Coronary artery (tissue), 2 donors: ENCODE measurements around the gene STT3B.

Experiments used
- DNase-seq: peaks from one replicate; pipeline ENCODE4 v3.0.0-alpha.2; 2017; ENCODE audit warnings: low spot score
- H3K27ac ChIP-seq, 2 donors: fragments of 200-600 bp; sonication (generic); one replicate each; pipeline ENCODE4 v1.5.1; 2016 to 2019
- H3K4me3 ChIP-seq: fragments of 200-600 bp; sonication (generic); 2 replicates; pipeline ENCODE4 v1.5.1; 2016; ENCODE audit warnings: mild to moderate bottlenecking, moderate library complexity
- TF ChIP-seq, protein P1 (sequence below): fragments of 200-600 bp; sonication (generic); IDR thresholded peaks from one replicate; pipeline ENCODE4 v1.5.1; 2019; ENCODE audit warnings: antibody characterized with exemption

STT3B gene

GRCh38 chr3:31654998-31655397 lies 122.3 kb downstream of the STT3B start:
- no peak for DNase-seq
- Histone ChIP-seq H3K27ac (no peak overlapping the region), H3K4me3 (no peak overlapping the region)
- TF ChIP-seq, protein P1, sequence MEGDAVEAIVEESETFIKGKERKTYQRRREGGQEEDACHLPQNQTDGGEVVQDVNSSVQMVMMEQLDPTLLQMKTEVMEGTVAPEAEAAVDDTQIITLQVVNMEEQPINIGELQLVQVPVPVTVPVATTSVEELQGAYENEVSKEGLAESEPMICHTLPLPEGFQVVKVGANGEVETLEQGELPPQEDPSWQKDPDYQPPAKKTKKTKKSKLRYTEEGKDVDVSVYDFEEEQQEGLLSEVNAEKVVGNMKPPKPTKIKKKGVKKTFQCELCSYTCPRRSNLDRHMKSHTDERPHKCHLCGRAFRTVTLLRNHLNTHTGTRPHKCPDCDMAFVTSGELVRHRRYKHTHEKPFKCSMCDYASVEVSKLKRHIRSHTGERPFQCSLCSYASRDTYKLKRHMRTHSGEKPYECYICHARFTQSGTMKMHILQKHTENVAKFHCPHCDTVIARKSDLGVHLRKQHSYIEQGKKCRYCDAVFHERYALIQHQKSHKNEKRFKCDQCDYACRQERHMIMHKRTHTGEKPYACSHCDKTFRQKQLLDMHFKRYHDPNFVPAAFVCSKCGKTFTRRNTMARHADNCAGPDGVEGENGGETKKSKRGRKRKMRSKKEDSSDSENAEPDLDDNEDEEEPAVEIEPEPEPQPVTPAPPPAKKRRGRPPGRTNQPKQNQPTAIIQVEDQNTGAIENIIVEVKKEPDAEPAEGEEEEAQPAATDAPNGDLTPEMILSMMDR: no peak

DNA sequence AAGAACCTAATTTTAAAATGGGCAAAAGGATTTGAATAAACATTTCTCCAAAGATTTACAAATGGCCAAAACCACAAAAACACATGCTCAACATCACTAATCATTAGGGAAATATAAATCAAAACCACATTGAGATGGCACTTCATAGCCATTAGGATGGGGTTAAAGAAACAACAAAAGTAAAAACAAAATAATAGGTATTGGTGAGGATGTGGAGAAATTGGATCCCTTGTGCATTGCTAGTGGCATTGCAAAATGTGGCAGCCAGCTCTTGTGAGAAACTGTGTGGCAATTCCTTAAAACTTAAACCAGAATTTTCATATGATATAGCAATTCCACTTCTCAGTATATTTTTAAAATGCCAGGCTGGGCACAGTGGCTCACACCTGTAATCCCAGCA lies 126.5 kb downstream of the STT3B start:
- Histone ChIP-seq H3K27ac (no peak overlapping the region), H3K4me3 (no peak overlapping the region)
- no peak for DNase-seq
- TF ChIP-seq, protein P1: no peak

GRCh38 chr3:31661286-31661685 lies 128.6 kb downstream of the STT3B start:
- Histone ChIP-seq H3K4me3 (no peak overlapping the region), H3K27ac (no peak overlapping the region)
- TF ChIP-seq, protein P1: no peak
- no peak for DNase-seq

DNA sequence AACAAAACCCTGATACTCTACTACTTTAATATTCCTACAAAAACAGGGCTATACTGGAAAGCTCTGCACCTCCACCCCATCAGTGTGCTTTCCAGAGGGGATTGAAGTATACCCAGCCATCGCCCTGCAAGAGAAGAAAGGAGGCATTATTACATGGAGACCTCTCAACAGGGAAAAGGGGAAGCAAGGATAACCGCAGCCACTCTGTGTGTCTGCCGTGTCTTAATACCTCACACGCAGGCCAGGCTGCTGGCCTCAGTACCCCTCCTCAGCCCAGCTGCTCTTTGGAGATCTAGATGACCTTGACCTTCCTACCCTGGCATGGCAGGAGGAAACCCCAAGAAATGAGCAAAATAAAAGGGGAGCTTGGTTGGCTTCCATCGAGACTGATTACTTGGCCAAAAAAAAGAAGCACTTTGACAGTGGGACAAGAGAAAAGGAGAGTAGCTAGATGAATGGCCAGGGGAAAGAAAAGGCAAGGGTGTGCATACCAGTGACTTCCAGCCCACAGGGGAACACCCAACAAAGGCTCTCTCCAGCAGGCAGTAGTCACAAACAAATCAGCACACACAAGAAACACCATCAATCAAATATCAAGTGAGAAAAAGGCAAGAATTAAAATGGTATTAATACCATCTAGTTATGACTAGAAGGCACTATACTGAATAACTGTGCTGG lies 129.4 kb downstream of the STT3B start:
- Histone ChIP-seq H3K27ac (no peak overlapping the region), H3K4me3 (no peak overlapping the region)
- TF ChIP-seq, protein P1: no peak
- no peak for DNase-seq

DNA sequence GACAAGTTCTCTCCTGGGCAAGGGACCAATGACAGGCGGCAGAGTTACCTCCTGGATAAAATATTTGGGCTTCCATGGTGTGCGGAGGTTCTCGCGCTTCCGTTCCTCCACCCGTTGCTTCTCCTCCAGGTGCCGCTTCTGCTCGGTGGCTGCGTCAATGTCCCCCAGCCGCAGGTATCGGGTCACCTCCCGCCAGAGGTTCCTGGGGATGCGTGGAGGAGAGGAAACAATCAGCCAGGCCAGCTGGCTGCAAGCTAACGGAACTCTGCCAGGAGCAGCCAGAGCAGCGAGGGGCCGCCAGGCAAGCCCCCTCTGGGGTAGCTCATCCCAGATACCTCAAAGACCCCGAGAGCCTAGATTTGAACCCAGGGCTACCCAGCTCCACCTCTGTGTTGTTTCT lies 131.3 kb downstream of the STT3B start:
- peak; percentile 61 for DNase-seq
- H3K27ac ChIP-seq: no peak overlapping the region
- TF ChIP-seq, protein P1: no peak
- no peak overlapping the region for H3K4me3 ChIP-seq

DNA sequence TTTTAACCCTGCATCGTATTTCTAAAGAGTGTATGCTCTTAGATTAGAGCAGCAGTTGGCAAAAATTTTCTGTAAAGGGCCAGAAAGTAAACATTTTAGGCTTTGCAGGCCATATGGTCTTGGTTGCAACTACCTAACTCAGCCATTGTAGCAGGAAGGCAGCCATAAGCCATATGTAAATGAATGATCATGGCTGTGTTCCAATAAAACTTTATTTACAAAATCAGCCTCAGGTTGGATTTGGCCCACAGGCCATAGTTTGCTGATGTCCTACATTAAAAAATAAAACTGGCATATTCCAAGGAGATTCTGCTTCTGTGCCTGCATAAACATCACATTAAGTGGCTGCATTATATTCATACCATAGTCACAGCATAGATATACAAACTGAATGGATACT lies 134.9 kb downstream of the STT3B start:
- DNase-seq: no peak
- TF ChIP-seq, protein P1: no peak
- Histone ChIP-seq H3K27ac (no peak overlapping the region), H3K4me3 (no peak overlapping the region)

GRCh38 chr3:31668242-31668641 lies 135.5 kb downstream of the STT3B start:
- H3K27ac ChIP-seq: no peak overlapping the region
- no peak for DNase-seq
- TF ChIP-seq, protein P1: no peak
- no peak overlapping the region for H3K4me3 ChIP-seq
